Measurements from ENCODE around the gene HSPA12A.
A peak's percentile ranks its signal among the peaks of the same experiment; 100 is the strongest.

HSPA12A gene

DNA sequence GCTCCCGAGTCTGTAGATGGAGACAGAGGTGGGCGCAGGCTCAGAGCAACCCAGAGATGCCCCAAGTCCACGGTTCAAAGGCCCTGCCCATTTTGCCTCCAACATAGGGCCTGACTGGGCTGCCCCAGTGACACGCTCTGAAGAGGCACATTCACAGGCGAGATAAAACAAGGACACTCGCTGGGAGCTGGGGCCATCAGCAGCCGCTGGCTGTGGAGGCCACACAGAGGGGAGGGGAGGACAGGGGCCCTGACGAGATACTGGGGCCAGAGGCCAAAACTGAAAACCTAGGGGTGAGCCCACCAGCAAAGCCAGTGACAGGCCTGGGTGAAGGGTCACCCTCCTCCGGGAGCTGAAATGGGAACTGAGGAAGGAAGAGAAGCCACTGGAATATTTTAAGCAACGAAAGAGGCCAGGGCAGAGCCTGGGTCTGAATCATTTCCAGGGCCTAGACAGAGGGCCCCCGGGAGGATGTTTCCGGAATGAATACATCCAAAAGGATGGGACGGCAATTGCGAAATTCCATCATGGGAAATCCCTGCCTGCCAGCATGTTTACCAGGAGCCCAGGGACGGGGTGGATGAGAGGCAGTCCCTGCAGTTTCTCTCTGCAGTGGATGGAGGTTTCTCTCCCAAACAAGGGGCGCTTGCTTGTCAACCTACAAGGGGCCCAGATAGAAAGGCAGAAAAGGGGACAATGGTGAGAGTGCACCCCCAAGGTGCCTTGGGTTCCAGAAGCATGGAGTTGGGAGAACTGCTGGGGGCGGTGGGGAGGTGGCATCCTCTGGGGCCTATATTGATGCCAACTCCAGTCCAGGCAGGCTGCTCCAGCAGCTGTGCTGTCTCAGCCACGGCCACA, 29.0 kb upstream of the HSPA12A start:
- no peak for DNase-seq

DNA sequence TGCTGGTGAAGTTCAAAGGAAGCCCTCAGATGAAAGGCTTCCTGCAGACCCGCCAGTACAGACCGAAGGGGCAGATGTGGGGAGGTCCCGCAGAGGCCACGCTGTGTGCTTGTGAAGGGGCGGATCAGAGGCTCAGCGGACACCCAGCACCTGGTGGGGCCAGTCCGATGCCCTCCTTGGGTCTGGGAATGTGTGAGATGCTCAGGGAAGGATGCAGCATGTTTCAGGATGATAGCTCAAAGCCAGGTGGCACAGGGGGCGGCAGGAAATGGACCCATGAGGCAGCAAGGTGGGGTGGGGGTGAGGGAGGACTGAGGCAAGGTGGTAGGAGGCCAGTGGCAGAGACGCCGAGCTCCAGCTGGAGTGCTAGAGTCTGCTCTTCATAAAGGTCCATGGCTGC, 27.9 kb upstream of the HSPA12A start:
- DNase-seq = no peak

DNA sequence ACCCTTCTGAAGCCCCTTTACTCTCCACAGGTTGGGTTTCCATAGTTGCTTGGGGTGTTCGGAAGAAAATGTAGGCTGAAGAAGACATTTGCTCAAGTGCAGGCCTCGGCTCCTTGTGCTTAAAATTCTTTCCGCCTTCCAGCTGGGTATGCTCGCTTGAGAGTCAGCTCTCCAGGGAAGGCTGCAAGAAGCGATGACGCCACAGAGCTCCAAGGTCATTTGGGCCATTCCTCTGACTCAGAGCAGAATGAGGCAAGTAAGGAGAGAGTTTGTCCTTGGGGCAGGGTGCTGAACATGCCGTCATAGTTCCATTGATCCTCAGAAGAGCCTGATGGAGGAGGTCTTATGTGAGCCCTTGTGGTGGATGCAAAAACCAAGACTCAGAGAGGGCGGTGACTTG, 27.4 kb upstream of the HSPA12A start:
- DNase-seq = no peak

DNA sequence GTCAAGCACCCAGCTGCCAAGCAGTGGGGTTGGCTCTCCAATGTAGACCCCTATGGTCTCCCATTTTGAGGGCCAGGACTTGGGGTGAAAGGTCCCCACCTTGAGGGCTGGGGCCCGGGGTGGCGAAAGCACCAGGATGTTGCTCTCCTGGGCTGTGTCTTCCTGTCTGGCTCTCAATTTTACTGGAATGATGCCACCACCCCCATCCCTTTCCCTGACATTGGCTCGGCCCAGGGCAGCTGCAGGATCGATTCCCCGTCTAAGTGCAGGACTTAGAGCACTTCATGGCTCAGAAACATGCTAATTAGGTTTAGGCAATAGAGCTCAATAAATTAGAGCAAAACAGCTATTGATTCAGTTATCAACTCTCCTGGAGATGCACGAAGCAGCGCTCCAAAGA, 27.0 kb upstream of the HSPA12A start:
- no peak for DNase-seq

DNA sequence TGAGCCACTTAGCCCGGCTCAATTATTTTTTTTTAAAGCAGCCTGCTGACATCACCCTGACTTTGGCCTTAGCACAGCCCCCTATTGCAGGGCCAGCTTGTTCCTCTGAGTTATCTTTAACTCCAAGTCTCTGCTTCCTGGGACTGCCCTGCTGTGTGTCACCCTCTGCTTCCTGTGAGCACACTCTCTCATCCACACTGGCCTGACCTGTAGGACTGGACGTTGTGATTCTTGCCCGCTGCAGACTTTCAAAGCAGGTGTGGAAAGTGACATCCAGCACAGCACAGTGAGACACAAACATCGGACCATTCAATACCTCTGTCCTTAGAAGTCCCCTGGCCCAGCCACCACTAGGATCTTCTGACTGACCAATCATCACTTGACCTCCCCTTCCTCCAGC, 26.4 kb upstream of the HSPA12A start:
- no peak for DNase-seq

DNA sequence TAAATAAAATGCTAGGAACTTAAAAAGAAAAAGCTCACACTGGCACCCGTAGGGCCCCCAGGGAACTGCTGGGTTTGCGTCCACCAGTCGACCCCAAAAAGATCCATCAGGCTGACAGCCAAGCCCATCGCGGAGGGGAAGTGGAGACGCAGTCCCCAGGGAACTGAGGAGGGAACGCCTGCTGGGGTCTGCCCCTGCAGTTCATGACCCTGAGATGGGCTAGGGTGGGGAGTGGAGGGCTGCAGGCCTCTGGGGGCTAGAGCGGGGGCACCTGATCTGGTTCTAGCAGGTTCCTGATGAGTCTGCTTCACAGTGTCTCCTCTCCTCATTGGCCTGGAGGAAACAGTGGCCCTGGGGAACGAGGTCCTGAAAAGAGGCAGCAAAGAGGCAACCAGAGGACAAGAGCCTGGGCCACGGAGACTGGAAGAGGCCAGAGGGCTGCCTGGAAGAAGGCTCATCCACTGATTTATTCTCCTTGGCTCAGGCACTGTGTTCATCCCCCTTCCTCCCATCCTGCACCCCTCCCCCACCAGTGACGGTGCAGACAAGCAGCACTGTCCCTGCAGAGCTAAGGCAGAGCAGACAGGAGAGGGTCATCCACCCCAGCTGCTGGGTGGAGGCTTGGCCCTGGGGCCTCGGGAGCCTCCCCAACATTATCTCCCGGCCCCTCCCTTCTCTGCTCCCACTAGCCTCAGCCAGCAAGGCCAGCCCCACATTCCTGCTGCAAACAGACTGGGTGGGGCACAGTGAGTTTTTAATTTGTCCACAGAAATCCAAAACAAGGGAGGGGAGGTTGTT, 24.7 kb upstream of the HSPA12A start:
- DNase-seq = no peak

DNA sequence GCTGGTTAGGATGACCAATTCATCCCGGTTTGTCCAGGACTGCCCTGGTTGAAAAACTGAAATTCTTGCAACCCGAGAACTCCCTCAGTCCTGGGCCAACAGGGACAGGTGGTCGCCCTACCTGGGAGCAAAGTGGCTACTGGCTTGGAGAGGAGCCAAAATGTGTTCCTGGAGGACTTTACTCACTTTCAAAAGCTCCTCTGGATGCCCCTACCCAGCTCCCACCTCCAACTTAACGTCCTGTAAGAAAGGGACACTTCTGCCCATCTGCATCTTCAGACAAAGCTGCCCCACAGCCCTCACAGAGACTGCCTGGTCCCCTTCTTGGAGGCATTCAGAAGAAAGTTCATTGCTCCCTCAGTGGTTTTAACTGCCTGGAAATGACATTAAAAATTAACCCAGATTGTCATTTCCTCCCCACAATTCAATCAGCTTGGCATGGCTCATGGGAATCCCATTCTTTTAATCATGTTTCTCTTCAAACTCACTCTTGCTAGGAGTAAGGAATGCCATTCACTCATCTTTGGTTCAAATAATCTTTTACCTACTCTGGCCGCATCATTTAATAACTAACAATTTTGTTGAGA, 24.0 kb upstream of the HSPA12A start:
- no peak for DNase-seq

DNA sequence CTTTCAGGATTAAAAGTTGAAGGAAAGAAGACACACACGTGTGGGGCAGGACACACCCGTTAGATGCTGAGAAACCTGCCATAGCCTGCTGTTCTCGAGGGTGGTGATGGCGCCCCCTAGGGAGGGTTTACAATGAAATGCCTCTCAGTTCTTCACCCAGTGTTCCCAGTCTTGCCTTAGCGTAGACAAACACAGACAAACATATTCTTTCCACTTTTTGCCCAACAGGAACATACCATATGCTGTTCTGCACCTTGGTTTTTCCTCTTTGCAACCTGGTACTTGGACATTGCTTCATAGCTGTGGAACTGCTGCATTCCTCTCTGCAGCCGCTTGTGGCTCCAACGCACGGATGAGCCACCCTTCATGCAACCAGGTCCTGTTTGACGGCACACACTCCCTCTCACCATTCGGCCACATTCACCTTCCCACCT, 23.3 kb upstream of the HSPA12A start:
- peak in 28 of 58 donors; percentile 7 to 54 (median 22) for DNase-seq

DNA sequence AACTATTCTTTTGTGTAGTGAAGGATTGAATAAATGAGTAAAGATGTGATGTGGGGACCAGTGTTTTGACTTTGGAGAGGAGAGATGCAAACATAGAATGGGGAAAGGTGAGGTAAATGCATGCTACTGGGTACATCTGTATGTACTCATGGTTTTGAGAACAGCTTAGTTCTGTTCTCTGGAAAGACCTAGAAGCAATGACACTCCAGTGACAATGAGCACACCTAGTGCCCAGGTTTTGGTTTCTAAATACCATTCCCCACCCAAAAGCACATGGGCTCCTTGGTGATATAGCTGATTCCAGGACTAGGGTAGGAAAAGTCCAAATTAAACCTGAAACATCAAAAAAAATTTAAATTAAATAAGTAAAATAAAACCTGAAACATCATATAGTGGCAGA, 22.6 kb upstream of the HSPA12A start:
- DNase-seq = no peak

DNA sequence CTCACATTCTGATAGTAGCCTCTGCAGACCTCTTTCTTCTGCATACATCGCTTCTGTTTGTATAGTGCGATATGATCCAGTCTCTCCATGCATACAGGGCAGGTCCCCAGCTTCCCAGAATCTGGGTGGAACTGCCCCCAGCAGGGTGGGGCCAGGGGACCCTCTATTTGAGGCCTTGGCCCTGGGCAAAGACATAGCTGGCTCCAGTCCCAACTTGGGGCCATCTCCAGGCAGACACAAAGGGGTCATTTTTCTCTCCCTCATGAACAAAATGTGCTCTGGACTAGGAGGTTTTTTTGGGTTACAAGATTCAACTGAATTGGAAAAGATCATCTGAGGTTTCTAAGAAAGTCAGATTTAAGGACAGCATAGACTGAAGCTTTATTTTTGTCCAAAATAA, 21.1 kb upstream of the HSPA12A start:
- DNase-seq = peak in 16 of 58 donors; percentile 7 to 50 (median 19)

DNA sequence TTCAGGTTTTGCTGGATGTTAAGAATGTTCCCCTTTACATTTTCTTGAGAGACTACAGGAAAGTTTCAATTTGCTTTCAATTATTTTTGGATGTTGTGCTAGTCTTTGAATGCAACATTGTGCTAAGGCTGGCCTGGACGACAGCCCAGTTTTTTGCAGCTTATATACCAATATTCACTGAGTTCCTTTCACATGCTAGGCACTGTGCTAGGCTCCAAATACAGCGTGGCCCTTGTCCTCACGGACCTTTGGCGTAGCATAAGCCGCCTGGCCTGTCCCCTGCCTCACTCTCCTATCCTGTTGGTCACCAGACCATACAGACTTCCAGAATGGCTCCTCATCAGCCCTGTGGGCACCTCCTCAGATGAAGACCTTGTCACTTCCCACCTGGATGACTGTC, 19.5 kb upstream of the HSPA12A start:
- DNase-seq = peak in 34 of 58 donors; percentile 7 to 69 (median 36)

DNA sequence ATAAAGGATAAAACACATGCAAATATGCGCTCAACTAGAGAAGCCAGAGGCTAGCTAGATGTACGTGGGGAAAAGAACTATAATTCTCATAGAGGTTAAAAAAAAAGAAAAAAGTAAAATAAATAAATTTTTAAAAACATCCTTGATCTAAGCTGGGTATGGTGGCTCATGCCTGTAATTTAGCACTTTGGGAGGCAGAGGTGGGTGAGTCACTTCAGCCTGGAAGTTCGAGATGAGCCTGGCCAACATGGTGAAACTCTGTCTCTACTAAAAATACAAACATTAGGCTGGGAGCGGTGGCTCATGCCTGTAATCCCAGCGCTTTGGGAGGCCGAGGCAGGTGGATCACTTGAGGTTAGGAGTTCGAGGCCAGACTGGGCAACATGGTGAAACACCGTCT, 18.6 kb upstream of the HSPA12A start:
- DNase-seq = no peak

DNA sequence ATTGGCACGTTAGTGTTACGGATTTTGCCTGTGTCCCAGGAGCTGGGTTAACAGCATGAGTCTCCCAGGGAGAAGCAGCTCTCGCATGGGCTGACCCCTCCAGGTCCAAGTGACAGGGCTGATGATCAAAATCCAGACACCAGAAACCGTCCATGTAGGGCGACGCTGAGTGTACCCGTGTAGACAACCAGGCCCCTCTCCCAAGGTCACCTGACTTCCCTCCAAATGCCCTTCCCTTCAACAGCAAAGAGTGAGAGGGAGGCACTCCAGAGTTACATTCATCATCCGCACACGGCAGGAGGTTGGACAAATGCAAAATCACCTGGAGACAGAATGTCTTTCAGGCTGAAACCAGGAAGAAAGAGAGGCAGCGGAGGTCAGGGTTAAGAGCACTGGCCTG, 14.9 kb upstream of the HSPA12A start:
- DNase-seq = no peak

DNA sequence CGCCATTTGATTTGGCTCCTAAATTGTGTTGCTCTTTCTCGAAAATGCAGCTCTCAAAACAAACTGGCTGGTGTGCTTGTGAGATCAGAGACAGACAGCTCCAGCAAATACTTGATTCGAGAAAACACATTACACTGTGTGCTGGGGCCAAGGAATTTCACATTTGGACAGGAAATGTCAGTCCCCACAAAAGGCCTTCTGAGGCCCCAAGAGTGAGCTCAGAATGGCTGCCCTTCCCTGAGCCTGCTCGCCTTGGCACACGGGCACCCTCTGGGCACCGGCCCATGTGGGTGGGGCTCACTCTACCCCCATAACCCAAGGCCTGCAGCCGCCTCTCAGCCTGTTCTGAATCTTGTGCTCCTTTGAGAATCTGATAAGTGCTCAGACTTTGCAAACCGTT, 13.9 kb upstream of the HSPA12A start:
- peak in 54 of 58 donors; percentile 8 to 89 (median 69) for DNase-seq

DNA sequence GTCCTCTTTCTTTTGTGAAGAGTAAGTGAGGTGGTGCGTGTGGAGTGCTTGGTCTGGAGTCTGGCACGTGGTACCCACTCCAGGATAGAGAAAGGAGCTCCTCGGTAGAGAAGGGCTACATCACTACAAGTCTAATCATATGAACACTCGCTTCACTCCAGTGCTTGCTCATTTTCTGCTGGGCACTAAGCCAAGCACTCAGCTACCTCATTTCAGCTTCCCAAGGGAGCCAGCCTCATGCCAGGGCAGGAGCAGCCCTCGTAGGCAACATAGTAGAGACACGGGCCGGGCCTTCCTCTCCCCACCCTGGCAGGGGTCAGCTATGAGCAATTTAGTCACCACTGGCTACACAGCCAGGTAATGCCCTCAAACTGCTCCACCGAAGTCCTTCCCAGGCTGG, 11.4 kb upstream of the HSPA12A start:
- DNase-seq = no peak

DNA sequence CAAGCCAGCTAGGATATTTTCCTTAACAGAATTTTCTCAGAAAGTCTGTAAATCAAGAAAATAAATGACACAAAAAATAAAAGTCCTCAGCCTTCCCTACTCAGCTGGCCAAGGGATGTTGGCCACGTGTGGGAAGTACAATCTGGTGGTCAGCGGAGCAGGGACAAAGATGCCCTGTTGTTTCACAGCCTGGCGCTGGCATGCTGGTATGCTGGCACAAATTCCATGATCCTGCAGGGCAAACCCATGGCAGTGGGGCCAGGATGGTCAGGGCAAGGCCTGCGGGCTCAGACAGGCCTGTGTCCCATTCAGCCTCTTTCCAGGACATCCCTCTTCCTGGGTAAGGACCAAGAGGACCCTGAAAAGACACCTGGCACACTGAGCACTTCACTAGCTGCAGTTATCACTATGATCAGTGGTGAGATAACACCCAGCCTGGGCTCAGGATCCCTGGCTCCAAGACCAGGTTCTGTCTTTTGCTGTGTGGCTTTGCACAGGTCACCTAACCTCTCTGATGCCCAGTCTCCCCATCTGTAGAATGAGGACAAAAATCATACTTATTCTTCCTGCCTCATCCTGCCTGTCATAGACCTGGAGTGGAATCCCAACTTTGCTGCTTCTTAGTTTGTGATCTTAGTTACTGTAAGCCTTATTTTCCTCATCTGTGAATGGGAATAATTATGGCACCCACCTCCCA, 10.8 kb upstream of the HSPA12A start:
- DNase-seq = peak in 45 of 58 donors; percentile 9 to 83 (median 46)

DNA sequence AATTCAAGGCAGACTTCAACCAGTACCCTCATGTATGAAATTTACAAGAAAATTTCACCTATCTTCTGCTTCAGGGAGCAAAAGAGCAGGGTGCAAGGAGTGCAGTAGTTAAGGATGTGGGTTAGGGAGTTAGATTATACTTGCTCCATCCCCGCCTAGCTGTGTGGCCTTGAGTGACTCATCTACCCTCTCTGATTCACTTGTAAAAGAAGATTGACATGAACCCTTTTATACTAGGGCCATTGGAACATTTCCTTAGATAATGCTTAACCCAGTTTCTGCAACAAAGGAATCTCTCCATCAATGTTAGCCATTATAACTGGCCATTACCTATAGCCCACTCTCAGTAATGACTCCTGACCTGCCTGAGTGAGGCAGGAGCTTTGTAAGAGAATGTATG, 10.2 kb upstream of the HSPA12A start:
- DNase-seq = no peak

DNA sequence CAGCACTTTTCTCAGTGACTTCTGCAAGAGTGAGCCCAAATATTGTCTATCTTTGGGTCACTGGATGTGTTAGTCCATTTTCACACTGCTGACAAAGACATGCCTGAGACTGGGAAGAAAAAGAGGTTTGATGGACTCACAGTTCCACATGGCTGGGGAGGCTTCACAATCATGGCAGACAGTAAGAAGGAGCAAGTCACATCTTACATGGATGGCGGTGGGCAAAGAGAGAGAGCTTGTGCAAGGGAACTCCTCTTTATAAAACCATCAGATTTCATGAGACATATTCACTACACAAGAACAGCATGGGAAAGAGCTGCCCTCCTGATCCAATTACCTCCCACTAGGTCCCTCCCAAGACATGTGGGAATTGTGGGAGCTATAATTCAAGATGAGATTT, 6.1 kb upstream of the HSPA12A start:
- DNase-seq = no peak

DNA sequence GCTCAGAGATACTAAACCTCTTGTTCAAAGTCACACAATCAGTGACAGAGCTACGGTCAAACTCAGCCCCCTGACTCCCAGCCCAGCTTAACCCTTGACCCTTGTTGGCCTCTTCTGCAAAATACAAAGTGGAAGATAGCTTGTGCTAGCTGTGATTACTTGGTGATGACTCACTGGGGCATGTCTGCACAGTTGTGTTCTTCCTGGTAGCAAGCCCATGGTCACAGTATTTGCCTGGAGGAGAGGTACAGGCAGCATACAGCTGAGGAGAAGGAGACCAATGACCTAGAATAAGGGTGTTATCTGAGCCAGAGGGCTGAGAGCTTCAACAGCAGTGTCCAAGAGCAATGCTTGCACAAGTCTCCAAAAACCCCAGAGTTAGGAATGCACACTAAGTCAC, 5.7 kb upstream of the HSPA12A start:
- DNase-seq = no peak

DNA sequence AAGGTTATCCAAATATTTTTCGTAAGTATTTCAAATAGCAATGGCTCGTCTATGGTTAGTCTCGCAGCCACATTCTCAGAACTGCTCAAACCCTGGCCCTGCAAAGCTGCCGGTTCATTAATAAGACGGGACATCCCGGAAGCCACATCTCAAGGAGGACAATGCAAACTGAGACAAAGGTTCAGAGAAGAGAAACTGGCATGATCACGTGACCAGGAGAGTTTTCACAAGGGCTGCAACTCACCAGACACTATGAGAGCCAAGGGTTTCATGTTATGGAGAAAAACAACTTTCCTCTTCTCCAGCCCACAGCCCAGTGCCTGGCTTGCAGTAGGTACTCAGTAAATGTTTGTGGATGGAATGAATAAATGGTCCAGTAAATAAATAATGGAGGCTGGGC, 5.0 kb upstream of the HSPA12A start:
- no peak for DNase-seq

DNA sequence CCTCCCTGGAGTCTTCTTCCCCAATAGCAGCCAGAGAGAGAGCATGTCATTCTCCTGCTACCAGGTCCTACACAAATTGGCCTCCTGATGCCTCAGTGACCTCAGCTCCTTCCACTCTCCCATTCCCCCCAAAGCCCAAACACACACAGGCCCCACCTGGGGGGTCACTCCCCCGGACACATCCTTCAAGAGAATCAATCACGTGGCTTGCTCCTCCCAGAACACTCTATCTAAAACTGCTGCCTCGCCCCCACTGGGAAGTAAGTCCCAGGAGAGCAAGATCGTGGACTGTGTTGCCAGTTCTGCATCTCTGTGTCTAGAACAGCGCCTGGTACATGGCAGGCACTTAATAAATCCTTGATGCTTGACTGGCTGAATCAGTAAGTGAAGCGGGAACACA, 2.5 kb upstream of the HSPA12A start:
- DNase-seq = no peak
